ENCODE results near the gene IDH3B.

IDH3B gene

DNA sequence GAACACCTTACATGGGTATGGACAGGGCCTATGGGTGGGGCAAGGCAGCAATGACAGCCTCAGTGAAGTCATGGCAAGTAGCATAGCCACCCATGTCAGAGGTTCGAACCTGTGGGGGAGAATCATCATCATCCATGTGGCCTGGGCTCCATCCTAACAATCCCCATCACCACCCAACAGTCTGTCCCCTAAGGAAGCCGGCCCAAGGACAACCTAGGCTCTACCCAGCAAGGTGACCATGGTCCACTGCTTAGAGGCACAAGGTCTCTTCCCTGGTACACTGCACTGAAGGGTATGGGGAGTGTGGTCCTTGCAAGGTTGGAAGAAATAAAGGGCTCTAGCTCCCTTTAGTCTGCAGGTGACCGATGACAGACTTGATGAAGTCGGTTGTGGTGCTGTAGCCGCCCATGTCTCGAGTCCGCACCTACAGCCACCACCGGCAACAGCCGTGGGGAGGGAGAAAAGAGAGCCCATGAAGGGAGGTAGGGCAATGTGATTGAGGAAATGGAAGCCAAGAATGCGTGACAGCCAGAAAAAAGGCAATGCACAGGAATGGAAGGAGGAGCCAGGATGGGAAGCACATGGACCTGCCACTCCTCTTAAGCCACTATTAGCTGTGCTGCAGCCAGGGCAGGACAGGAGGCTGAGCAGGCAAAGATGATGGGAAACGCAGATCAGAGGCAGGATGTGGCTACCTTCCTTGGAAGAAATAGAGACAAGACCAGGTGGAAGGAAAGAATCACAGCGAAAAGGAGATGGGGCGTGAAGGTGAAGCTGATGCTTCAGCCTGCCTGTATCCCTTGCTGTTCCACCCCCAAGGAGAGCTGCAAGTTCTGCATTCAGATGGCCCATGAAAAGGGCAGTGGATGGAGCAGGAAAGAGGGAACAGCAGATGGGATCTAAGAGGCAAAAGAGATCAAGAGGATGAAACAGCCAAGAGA lies 5.3 kb downstream of the IDH3B start:
- TF ChIP-seq, protein P1, sequence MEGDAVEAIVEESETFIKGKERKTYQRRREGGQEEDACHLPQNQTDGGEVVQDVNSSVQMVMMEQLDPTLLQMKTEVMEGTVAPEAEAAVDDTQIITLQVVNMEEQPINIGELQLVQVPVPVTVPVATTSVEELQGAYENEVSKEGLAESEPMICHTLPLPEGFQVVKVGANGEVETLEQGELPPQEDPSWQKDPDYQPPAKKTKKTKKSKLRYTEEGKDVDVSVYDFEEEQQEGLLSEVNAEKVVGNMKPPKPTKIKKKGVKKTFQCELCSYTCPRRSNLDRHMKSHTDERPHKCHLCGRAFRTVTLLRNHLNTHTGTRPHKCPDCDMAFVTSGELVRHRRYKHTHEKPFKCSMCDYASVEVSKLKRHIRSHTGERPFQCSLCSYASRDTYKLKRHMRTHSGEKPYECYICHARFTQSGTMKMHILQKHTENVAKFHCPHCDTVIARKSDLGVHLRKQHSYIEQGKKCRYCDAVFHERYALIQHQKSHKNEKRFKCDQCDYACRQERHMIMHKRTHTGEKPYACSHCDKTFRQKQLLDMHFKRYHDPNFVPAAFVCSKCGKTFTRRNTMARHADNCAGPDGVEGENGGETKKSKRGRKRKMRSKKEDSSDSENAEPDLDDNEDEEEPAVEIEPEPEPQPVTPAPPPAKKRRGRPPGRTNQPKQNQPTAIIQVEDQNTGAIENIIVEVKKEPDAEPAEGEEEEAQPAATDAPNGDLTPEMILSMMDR (IDR thresholded peaks at IDR 0.05; ENCODE audit: control extremely low read depth, extremely low read depth, low read depth, missing control alignments): no peak
- ChIA-PET CTCF (no interaction called here), POLR2A (no interaction called here)
- no peak for DNase-seq (ENCODE audit: extremely low spot score)

DNA sequence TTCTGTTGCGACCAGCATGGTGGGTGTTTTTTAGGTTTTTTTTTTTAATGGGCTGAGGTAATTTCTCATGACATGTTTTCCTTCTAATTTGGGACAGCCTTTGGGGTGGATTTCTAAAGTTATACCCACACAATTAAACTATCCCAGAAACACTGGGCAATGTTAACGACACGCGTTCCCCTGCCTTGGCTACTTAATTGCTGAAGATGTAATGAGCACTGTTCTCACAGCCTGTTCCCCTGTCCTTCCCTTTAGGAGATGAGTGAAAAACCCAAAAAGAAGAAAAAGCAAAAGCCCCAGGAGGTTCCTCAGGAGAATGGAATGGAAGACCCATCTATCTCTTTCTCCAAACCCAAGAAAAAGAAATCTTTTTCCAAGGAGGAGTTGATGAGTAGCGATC lies 6.3 kb downstream of the IDH3B start:
- ChIA-PET CTCF (no interaction called here), POLR2A (no interaction called here)
- TF ChIP-seq, protein P1 (IDR thresholded peaks at IDR 0.05; ENCODE audit: control extremely low read depth, extremely low read depth, low read depth, missing control alignments): no peak
- no peak for DNase-seq (ENCODE audit: extremely low spot score)

GRCh38 chr20:2657241-2657640 lies 6.8 kb downstream of the IDH3B start:
- TF ChIP-seq, protein P1 (IDR thresholded peaks at IDR 0.05; ENCODE audit: control extremely low read depth, extremely low read depth, low read depth, missing control alignments): no peak
- ChIA-PET POLR2A (interaction anchor here (0.6 kb wide), 1 partner anchor 807 kb away, joined by 8 read pairs; no protein-coding TSS in a partner anchor), CTCF (no interaction called here)
- DNase-seq (ENCODE audit: extremely low spot score): no peak

DNA sequence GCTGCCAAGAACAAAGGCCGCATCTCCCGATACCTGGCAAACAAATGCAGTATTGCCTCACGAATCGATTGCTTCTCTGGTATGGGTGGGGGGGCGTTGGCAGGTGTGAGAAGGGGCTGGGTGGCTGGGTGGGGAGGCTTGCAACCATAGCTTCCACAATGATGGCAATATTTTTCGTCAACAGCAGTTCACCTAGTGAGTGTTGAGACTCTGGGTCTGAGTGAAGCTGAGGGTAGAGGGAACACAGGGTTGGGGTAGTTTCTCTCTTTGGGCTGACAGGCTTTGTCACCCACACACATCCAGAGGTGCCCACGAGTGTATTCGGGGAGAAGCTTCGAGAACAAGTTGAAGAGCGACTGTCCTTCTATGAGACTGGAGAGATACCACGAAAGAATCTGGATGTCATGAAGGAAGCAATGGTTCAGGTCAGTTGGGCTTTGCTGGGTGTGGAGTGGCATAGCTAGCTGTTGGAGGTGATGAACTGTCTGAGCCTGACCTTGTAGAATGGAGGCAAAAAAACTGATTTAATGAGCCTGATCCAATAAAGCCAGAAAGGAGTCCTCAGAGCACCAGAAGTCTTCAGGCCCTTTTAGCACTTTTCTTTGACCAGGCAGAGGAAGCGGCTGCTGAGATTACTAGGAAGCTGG lies 7.4 kb downstream of the IDH3B start:
- POLR2A ChIA-PET: interaction anchor here (0.6 kb wide), 2 partner anchors 808 to 1997 kb away, joined by 6 to 8 read pairs; no protein-coding TSS in a partner anchor

DNA sequence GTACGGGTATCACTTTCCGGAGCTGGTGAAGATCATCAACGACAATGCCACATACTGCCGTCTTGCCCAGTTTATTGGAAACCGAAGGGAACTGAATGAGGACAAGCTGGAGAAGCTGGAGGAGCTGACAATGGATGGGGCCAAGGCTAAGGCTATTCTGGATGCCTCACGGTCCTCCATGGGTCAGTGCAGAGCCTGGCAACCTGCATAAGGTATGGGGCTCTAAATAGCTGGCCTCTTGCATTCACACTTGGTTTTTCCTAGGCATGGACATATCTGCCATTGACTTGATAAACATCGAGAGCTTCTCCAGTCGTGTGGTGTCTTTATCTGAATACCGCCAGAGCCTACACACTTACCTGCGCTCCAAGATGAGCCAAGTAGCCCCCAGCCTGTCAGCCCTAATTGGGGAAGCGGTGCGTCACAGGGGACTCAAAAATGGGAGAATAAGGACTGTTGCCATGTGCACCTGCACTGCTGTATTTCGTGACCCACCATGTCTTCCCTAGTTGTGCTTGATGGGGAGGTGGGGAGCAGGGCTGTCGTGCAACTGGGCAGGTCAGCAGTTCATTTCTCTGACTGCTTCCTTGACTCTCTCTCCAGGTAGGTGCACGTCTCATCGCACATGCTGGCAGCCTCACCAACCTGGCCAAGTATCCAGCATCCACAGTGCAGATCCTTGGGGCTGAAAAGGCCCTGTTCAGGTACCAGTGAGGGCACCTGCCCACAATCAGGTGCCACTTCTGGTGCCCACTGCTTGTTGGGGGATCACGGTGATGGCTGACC lies 8.5 kb downstream of the IDH3B start:
- no peak for DNase-seq (ENCODE audit: extremely low spot score)
- POLR2A ChIA-PET: interaction anchor here (0.9 to 1.4 kb wide), 2 partner anchors 9 to 10 kb away, joined by 3 to 5 read pairs; partner anchors contain the start of gene IDH3B
- CTCF ChIA-PET: interaction anchor here (1.0 to 1.4 kb wide), 4 partner anchors 9 to 134 kb away, joined by 3 to 9 read pairs (median 4); no protein-coding TSS in a partner anchor
- TF ChIP-seq, protein P1 (IDR thresholded peaks at IDR 0.05; ENCODE audit: control extremely low read depth, extremely low read depth, low read depth, missing control alignments): no peak

More for the DNA sequence above, 7.4 kb downstream of the IDH3B start:
- TF ChIP-seq, protein P1 (IDR thresholded peaks at IDR 0.05; ENCODE audit: control extremely low read depth, extremely low read depth, low read depth, missing control alignments): no peak
- CTCF ChIA-PET: interaction anchor here (1.0 kb wide), 1 partner anchor 10 kb away, joined by 3 read pairs; no protein-coding TSS in a partner anchor
- no peak for DNase-seq (ENCODE audit: extremely low spot score)
